ENCODE results near the gene NBL1.

DNA sequence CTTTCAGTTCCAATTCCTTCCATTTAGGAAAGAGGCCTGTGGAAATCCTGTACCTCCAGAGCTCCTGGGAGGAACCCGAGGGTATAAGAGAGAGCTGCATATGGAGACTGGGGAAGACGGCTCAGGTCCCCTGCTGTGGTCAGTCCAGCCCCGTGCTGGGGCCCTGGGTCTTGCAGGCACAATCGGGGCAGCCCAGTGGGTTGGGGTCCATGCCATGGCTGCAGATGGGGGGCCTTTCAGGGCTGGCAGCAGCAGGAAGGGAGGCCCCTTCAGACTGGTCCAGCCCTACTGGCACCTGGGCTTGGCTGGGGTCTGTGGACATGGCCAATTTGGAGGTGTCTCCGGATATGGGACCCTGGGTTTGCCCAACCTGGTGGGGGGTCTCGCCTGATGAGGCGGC, 38.8 kb downstream of the NBL1 start:
- TF ChIP-seq CTCF (conservative IDR thresholded peaks at IDR 0.05; ENCODE audit: low read depth, low read length): no peak
- no peak for TF ChIP-seq EZH2 (IDR thresholded peaks at IDR 0.05; ENCODE audit: low read length, unreplicated experiment)
- no peak for TF ChIP-seq EZH2phosphoT487 (IDR thresholded peaks at IDR 0.05; ENCODE audit: borderline replicate concordance, low read length)

All from PC-3 (cell line).